Suprapubic skin (tissue), 4 donors: ENCODE measurements around the gene MYO1F. TPM values are rescaled to one million over a fixed set of nuclear protein-coding genes. Genes with fewer than 3 reads are reported as not detected.
A peak's percentile ranks its signal among the peaks of the same experiment; 100 is the strongest.

Experiments
- DNase-seq, 2 donors: peaks; one replicate each; pipeline ENCODE4 v3.0.0-alpha.2; 2019; ENCODE audit warnings: low spot score in 2 of 2
- H3K27ac ChIP-seq: fragments of 200-600 bp; sonication (generic); one replicate; pipeline ENCODE4 v1.5.1; 2019
- H3K27me3 ChIP-seq: fragments of 200-600 bp; sonication (generic); one replicate; pipeline ENCODE4 v1.5.1; 2019
- H3K36me3 ChIP-seq: fragments of 200-600 bp; sonication (generic); one replicate; pipeline ENCODE4 v1.5.1; 2019
- H3K4me1 ChIP-seq: fragments of 200-600 bp; sonication (generic); one replicate; pipeline ENCODE4 v1.5.1; 2019
- H3K4me3 ChIP-seq: fragments of 200-600 bp; sonication (generic); one replicate; pipeline ENCODE4 v1.5.1; 2019; ENCODE audit warnings: mild to moderate bottlenecking
- H3K9me3 ChIP-seq: fragments of 200-600 bp; sonication (generic); one replicate; pipeline ENCODE4 v1.5.1; 2019
- EP300 ChIP-seq: sonication (generic); formaldehyde crosslinking; IDR thresholded peaks from one replicate; pipeline ENCODE4 v1.6.1; 2017; ENCODE audit warnings: antibody characterized with exemption
- POLR2A ChIP-seq, 2 donors: fragments of 450-650 bp; IDR thresholded peaks; one replicate each; pipeline ENCODE4 v1.6.1; 2017; ENCODE audit warnings: antibody characterized with exemption in 2 of 2, mild to moderate bottlenecking in 2 of 2, moderate library complexity in 2 of 2
- POLR2AphosphoS5 ChIP-seq, 3 donors: sonication (generic); formaldehyde crosslinking; IDR thresholded peaks; one replicate each; pipeline ENCODE4 v1.6.1; 2017; ENCODE audit warnings: antibody characterized with exemption in 3 of 3
- WGBS: methylation state at CpG from one replicate; pipeline ENCODE4 v1.1.5; 2018; 5-methylcytosine and 5-hydroxymethylcytosine counted together
- total RNA-seq, 4 donors: library from RNA; depleted of rRNA; stranded (reverse); fragments of >200 nt; gene quantifications; one replicate each; pipeline ENCODE4 v1.1.0, GENCODE V29; 2016
- TF ChIP-seq, protein P1 (sequence below), 2 donors: fragments of 200-600 bp in 1 of 2; fragments of 450-650 bp in 1 of 2; sonication (generic) in 1 of 2; IDR thresholded peaks; one replicate each; pipeline ENCODE4 v1.5.1; 2016 to 2019; ENCODE audit warnings: antibody characterized with exemption in 2 of 2, mild to moderate bottlenecking in 1 of 2, moderate library complexity in 1 of 2

Gene MYO1F
- total RNA-seq, 4 donors from 2014 or later, result 3.2 to 14.6 (median 3.3) TPM

GRCh38 chr19:8489561-8490394 lies 87.5 kb downstream of the MYO1F start:
- DNase-seq, result no peak
- Histone ChIP-seq H3K27ac (peak overlapping the region; percentile 68), H3K4me1 (peaks cover 37% of the 10 kb centered on the region), H3K4me3 (peak overlapping the region; percentile 30), H3K27me3 (no peaks in the 10 kb centered on the region), H3K36me3 (peaks cover 44% of the 10 kb centered on the region), H3K9me3 (no peaks in the 10 kb centered on the region)
- WGBS, result 58% methylated on average over 12 of the region's 25 CpGs
- no peak for TF ChIP-seq EP300
- TF ChIP-seq POLR2AphosphoS5 (IDR thresholded peaks at IDR 0.05), result no peak
- no peak for TF ChIP-seq POLR2A (IDR thresholded peaks at IDR 0.05)
- TF ChIP-seq, protein P1, sequence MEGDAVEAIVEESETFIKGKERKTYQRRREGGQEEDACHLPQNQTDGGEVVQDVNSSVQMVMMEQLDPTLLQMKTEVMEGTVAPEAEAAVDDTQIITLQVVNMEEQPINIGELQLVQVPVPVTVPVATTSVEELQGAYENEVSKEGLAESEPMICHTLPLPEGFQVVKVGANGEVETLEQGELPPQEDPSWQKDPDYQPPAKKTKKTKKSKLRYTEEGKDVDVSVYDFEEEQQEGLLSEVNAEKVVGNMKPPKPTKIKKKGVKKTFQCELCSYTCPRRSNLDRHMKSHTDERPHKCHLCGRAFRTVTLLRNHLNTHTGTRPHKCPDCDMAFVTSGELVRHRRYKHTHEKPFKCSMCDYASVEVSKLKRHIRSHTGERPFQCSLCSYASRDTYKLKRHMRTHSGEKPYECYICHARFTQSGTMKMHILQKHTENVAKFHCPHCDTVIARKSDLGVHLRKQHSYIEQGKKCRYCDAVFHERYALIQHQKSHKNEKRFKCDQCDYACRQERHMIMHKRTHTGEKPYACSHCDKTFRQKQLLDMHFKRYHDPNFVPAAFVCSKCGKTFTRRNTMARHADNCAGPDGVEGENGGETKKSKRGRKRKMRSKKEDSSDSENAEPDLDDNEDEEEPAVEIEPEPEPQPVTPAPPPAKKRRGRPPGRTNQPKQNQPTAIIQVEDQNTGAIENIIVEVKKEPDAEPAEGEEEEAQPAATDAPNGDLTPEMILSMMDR (IDR thresholded peaks at IDR 0.05), result no peak

- no peaks in the 10 kb centered on the region for H3K9me3 ChIP-seq
- H3K36me3 ChIP-seq, result peaks cover 52% of the 10 kb centered on the region
- H3K27me3 ChIP-seq, result no peaks in the 10 kb centered on the region
- DNase-seq, result no peak
- 78% methylated on average over 15 of the region's 15 CpGs for WGBS
- H3K4me3 ChIP-seq, result no peak overlapping the region
- H3K4me1 ChIP-seq, result peaks cover 31% of the 10 kb centered on the region
- TF ChIP-seq EP300 (no peak), POLR2A (IDR thresholded peaks at IDR 0.05) (no peak)
- H3K27ac ChIP-seq, result no peak overlapping the region
Measured at GRCh38 chr19:8488365-8488764, 88.9 kb downstream of the MYO1F start.

DNA sequence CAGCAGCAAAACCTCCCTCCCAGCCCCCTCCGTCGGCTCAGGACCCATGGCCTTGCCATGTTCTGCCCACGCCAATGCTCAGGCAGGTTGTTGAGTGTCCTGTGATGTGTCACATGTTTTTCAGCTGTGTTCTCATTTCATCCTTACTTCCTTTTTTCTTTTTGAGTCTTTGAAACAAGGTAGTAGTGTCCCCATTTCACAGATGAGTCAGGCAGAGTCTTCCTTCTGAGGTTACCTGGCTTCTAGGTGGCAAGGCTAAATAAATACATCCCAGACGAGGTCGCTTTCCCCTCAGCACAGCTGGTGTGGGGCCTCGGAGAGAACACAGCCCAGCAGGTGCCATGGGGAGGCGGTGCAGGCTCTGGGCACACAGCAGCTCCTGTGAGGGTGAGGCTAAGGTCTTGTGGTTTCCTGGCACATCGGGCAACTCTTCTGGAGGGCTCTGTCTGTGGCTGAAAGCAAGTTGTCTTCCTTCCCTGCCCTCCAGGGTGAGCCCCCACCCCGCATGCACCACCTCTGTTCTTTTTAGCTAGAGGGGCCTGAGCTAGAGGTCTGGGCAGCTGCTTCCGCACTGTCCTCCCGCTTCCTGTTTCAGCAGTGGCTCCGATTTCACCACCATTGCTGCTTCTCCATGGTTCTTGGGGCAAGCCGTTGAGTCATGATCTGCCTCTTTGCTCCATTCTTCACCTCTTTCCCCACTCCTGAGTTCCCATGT lies 89.9 kb downstream of the MYO1F start:
- Histone ChIP-seq H3K27me3 (no peaks in the 10 kb centered on the region), H3K27ac (no peak overlapping the region), H3K9me3 (no peaks in the 10 kb centered on the region), H3K4me1 (peaks cover 41% of the 10 kb centered on the region), H3K4me3 (no peak overlapping the region), H3K36me3 (peaks cover 57% of the 10 kb centered on the region)
- 74% methylated on average over 13 of the region's 13 CpGs for WGBS
- no peak for TF ChIP-seq EP300
- TF ChIP-seq, protein P1 (IDR thresholded peaks at IDR 0.05), result no peak
- no peak for DNase-seq

DNA sequence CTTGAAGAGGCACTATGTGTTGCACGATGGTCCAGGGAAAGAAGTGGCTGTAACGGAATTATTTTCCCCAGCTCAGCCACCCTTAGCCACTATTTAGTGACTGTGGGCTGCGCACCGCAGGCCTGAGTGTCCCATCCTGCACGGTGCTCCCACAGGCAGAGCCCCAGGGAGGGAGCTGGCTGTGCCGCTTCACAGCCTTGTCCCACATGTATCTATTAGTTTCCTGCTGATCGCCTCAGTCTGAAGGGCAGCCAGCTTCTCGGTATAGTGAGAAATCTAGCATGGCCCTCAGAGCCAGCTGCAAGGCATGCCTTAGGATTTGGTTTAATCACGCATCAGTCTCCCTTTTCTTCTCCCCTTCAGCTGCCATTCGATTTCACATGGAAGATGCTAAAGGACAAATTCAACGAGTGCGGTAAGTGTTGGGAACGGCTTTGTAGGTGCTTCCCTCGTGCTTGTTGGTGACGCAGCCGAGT lies 90.5 kb downstream of the MYO1F start:
- Histone ChIP-seq H3K4me3 (no peak overlapping the region), H3K36me3 (peaks cover 59% of the 10 kb centered on the region), H3K27me3 (no peaks in the 10 kb centered on the region), H3K27ac (no peak overlapping the region), H3K4me1 (peaks cover 47% of the 10 kb centered on the region), H3K9me3 (no peaks in the 10 kb centered on the region)
- no peak for DNase-seq
- 84% methylated on average over 16 of the region's 16 CpGs for WGBS
- TF ChIP-seq EP300 (no peak), POLR2A (IDR thresholded peaks at IDR 0.05) (no peak), POLR2AphosphoS5 (IDR thresholded peaks at IDR 0.05) (no peak)
- TF ChIP-seq, protein P1 (IDR thresholded peaks at IDR 0.05), result no peak

DNA sequence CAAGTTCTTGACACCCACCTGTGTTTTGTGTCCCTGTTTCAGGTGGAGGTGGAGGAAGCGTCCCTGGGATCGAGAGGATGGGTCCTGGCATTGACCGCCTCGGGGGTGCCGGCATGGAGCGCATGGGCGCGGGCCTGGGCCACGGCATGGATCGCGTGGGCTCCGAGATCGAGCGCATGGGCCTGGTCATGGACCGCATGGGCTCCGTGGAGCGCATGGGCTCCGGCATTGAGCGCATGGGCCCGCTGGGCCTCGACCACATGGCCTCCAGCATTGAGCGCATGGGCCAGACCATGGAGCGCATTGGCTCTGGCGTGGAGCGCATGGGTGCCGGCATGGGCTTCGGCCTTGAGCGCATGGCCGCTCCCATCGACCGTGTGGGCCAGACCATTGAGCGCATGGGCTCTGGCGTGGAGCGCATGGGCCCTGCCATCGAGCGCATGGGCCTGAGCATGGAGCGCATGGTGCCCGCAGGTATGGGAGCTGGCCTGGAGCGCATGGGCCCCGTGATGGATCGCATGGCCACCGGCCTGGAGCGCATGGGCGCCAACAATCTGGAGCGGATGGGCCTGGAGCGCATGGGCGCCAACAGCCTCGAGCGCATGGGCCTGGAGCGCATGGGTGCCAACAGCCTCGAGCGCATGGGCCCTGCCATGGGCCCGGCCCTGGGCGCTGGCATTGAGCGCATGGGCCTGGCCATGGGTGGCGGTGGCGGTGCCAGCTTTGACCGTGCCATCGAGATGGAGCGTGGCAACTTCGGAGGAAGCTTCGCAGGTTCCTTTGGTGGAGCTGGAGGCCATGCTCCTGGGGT lies 91.5 kb downstream of the MYO1F start:
- Histone ChIP-seq H3K4me1 (peaks cover 53% of the 10 kb centered on the region), H3K27ac (no peak overlapping the region), H3K9me3 (no peaks in the 10 kb centered on the region), H3K36me3 (peaks cover 59% of the 10 kb centered on the region), H3K4me3 (no peak overlapping the region), H3K27me3 (no peaks in the 10 kb centered on the region)
- WGBS, result 96% methylated on average over 31 of the region's 62 CpGs
- TF ChIP-seq POLR2A (IDR thresholded peaks at IDR 0.05), result no peak
- TF ChIP-seq, protein P1 (IDR thresholded peaks at IDR 0.05), result no peak
- TF ChIP-seq EP300, result no peak
- TF ChIP-seq POLR2AphosphoS5 (IDR thresholded peaks at IDR 0.05), result no peak
- no peak for DNase-seq
